Esophagus squamous epithelium (tissue), 5 donors: Measurements from ENCODE around the gene LDB3. TPM values are rescaled to one million over a fixed set of nuclear protein-coding genes. Genes with fewer than 3 reads are reported as not detected.

Experiments used
- DNase-seq: peaks from one replicate; lab custom pipeline; 2025; lab: John Stamatoyannopoulos, UW
- H3K27ac ChIP-seq, 4 donors: fragments of 200-600 bp; sonication (generic); one replicate each; pipeline ENCODE4 v1.5.1; 2016 to 2019; ENCODE audit warnings: mild to moderate bottlenecking in 1 of 4
- H3K27me3 ChIP-seq, 4 donors: fragments of 200-600 bp; sonication (generic); 1 replicate in 3 of 4; 2 replicates in 1 of 4; pipeline versions ENCODE4 v1.5.1 to v1.6.0; 2017 to 2021; ENCODE audit warnings: antibody characterized with exemption in 1 of 4
- H3K36me3 ChIP-seq, 3 donors: fragments of 200-600 bp; sonication (generic); one replicate each; pipeline ENCODE4 v1.5.1; 2016 to 2019
- H3K4me1 ChIP-seq, 3 donors: fragments of 200-600 bp; sonication (generic); one replicate each; pipeline ENCODE4 v1.5.1; 2017 to 2019
- H3K4me3 ChIP-seq, 4 donors: fragments of 200-600 bp; sonication (generic); 1 replicate in 3 of 4; 2 replicates in 1 of 4; pipeline ENCODE4 v1.5.1; 2016 to 2019; ENCODE audit warnings: mild to moderate bottlenecking in 2 of 4, moderate library complexity in 1 of 4
- H3K9me3 ChIP-seq, 3 donors: fragments of 200-600 bp; sonication (generic); one replicate each; pipeline ENCODE4 v1.5.1; 2016 to 2019
- CTCF ChIP-seq, 6 experiments: fragments of 450-650 bp in 4 of 6; fragments of 200-600 bp in 2 of 6; sonication (generic) in 2 of 6; IDR thresholded peaks; one replicate each; pipeline ENCODE4 v1.5.1; 2016 to 2019; ENCODE audit warnings: antibody characterized with exemption in 6 of 6, mild to moderate bottlenecking in 4 of 6, moderate library complexity in 4 of 6
- POLR2A ChIP-seq, 4 donors: fragments of 450-650 bp; IDR thresholded peaks; one replicate each; pipeline ENCODE4 v1.6.1; 2017; ENCODE audit warnings: antibody characterized with exemption in 4 of 4, mild to moderate bottlenecking in 4 of 4, moderate library complexity in 3 of 4
- WGBS, 2 donors: methylation state at CpG; one replicate each; pipeline ENCODE4 v1.1.5; 2018; 5-methylcytosine and 5-hydroxymethylcytosine counted together
- intact Hi-C: fragments of 100-400 bp; cut with DNase I; formaldehyde crosslinking; loops from one replicate; pipeline ENCODE4 v1.15.0; 2022
- total RNA-seq, 4 donors: library from RNA; depleted of rRNA; stranded (reverse); fragments of >200 nt; gene quantifications; one replicate each; pipeline ENCODE4 v1.1.0, GENCODE V29; 2016
- donor health status: DM: yes; HTN: yes; CAD: no.

The LDB3 gene
- total RNA-seq, 4 donors from 2014 or later: 0.09 to 3.4 (median 0.35) TPM

- no peak for TF ChIP-seq POLR2A (IDR thresholded peaks at IDR 0.05)
- no peak for TF ChIP-seq CTCF (IDR thresholded peaks at IDR 0.05)
- no peak within 1 kb of the TSS for H3K27ac ChIP-seq
- no peak for DNase-seq
- no peak within 1 kb of the TSS for H3K4me3 ChIP-seq
- no peaks in the 10 kb centered on the region for H3K9me3 ChIP-seq
- intact Hi-C loops: no loop called here
- peaks cover 0 to 37% (median 0%) of the 10 kb centered on the region in 4 donors for H3K27me3 ChIP-seq
- no peaks in the 10 kb centered on the region for H3K36me3 ChIP-seq
- peaks cover under 1 to 26% (median 2%) of the 10 kb centered on the region in 3 donors for H3K4me1 ChIP-seq
- 82 to 85% methylated on average over 5 to 9 of the region's 17 CpGs for WGBS, 2 donors
These were observed 13.7 kb upstream of the LDB3 start, which contains the start of gene OPN4 for GRCh38 chr10:86654411-86655172. OPN4 (plus strand) TSS chr10:86654547; CDS start chr10:86654784, 237 bp downstream.

GRCh38 chr10:86655173-86655540 lies 13.2 kb upstream of the LDB3 start:
- WGBS, 2 donors: 100% methylated on average over 1 of the region's 4 CpGs; no CpG with 5 or more reads in 1 of the 2 donors
- DNase-seq: no peak
- no peaks in the 10 kb centered on the region for H3K9me3 ChIP-seq

GRCh38 chr10:86655596-86655995 lies 12.7 kb upstream of the LDB3 start:
- Histone ChIP-seq H3K27ac (no peak overlapping the region), H3K9me3 (no peaks in the 10 kb centered on the region), H3K4me3 (no peak overlapping the region), H3K4me1 (peaks cover 0 to 19% (median 0%) of the 10 kb centered on the region in 3 donors), H3K36me3 (no peaks in the 10 kb centered on the region), H3K27me3 (peaks cover 0 to 30% (median 0%) of the 10 kb centered on the region in 4 donors)
- TF ChIP-seq CTCF (IDR thresholded peaks at IDR 0.05) (no peak), POLR2A (IDR thresholded peaks at IDR 0.05) (no peak)
- DNase-seq: no peak
- intact Hi-C loops: no loop called here
- 89% methylated on average over 3 of the region's 3 CpGs; no CpG with 5 or more reads in 1 of the 2 donors for WGBS, 2 donors

More at GRCh38 chr10:86655173-86655540, 13.2 kb upstream of the LDB3 start:
- intact Hi-C loops: no loop called here
- Histone ChIP-seq H3K4me3 (no peak overlapping the region), H3K4me1 (peaks cover 0 to 20% (median 0%) of the 10 kb centered on the region in 3 donors), H3K36me3 (no peaks in the 10 kb centered on the region), H3K27ac (no peak overlapping the region), H3K27me3 (peaks cover 0 to 31% (median 0%) of the 10 kb centered on the region in 4 donors)
- TF ChIP-seq CTCF (IDR thresholded peaks at IDR 0.05) (no peak), POLR2A (IDR thresholded peaks at IDR 0.05) (no peak)

GRCh38 chr10:86657011-86657395 lies 11.3 kb upstream of the LDB3 start:
- H3K27me3 ChIP-seq: peaks cover 0 to 16% (median 0%) of the 10 kb centered on the region in 4 donors
- DNase-seq: no peak
- no peak overlapping the region for H3K4me3 ChIP-seq
- intact Hi-C loops: no loop called here
- TF ChIP-seq POLR2A (IDR thresholded peaks at IDR 0.05): no peak
- no peak for TF ChIP-seq CTCF (IDR thresholded peaks at IDR 0.05)
- H3K9me3 ChIP-seq: no peaks in the 10 kb centered on the region
- WGBS, 2 donors: 82 to 97% methylated on average over 6 of the region's 8 CpGs
- H3K36me3 ChIP-seq: no peaks in the 10 kb centered on the region
- H3K4me1 ChIP-seq: peaks cover 0 to 22% (median 0%) of the 10 kb centered on the region in 3 donors
- no peak overlapping the region for H3K27ac ChIP-seq

GRCh38 chr10:86657396-86658011 lies 10.8 kb upstream of the LDB3 start:
- H3K27me3 ChIP-seq: peaks cover 0 to 13% (median 0%) of the 10 kb centered on the region in 4 donors
- no peak for TF ChIP-seq CTCF (IDR thresholded peaks at IDR 0.05)
- no peak for TF ChIP-seq POLR2A (IDR thresholded peaks at IDR 0.05)
- H3K36me3 ChIP-seq: no peaks in the 10 kb centered on the region
- H3K9me3 ChIP-seq: no peaks in the 10 kb centered on the region
- DNase-seq: no peak
- intact Hi-C loops: no loop called here
- H3K4me3 ChIP-seq: no peak overlapping the region
- WGBS, 2 donors: 62 to 79% methylated on average over 17 to 19 of the region's 19 CpGs
- H3K27ac ChIP-seq: no peak overlapping the region
- H3K4me1 ChIP-seq: peaks cover 0 to 22% (median 0%) of the 10 kb centered on the region in 3 donors
